ENCODE results near the gene TTC21A.

TTC21A gene

DNA sequence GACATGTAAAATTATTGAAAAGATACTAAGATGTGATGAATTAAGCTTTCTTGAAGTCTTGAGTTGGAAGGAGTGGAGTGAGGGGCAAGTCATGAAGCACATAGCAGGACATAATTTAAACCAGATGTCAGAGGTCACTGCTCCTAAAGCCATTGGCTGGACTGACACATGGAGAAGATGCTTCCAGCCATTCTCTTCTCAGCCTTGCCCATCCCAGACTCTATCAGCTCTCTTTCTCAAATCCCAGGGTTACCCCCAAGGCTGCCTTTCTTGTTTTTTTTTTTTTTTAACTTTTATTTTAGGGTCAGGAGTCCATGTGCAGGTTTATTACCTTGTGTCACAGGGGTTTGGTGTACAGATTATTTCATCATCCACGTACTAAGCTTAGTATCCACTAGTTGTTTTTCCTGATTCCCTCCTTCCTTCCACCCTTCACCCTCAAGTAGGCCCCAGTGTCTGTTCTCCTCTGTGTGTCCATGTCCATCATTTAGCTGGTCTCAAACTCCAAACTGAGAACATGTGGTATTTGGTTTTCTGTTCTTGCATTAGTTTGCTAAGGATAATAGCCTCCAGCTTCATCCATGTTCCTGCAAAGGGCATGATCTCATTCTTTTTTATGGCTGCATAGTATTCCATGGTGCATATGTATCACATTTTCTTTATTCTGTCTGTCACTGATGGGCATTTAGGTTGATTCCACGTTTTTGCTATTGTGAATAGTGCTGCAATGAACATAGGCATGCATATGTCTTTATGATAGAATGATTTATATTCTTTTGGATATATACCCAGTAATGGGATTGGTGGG, 66.0 kb downstream of the TTC21A start:
- Histone ChIP-seq H3K36me3 (ENCODE audit: control insufficient read depth in 5 of 5, insufficient read depth in 5 of 5, low read length in 5 of 5) (no peaks in the 10 kb centered on the region), H3K4me1 (ENCODE audit: control insufficient read depth in 5 of 5, insufficient read depth in 5 of 5, low read length in 5 of 5) (peaks cover 3 to 15% (median 12%) of the 10 kb centered on the region in 5 donors), H3K9me3 (ENCODE audit: control insufficient read depth in 5 of 5, low read length in 5 of 5) (no peaks in the 10 kb centered on the region), H3K9ac (ENCODE audit: low read length in 5 of 5) (no peak overlapping the region), H3K27me3 (ENCODE audit: control insufficient read depth in 5 of 5, insufficient read depth in 4 of 5, low read length in 5 of 5) (no peaks in the 10 kb centered on the region), H3K27ac (ENCODE audit: low read depth, low read length) (no peak overlapping the region), H3K4me3 (ENCODE audit: low read depth in 1 of 5, low read length in 5 of 5) (no peak overlapping the region)

DNA sequence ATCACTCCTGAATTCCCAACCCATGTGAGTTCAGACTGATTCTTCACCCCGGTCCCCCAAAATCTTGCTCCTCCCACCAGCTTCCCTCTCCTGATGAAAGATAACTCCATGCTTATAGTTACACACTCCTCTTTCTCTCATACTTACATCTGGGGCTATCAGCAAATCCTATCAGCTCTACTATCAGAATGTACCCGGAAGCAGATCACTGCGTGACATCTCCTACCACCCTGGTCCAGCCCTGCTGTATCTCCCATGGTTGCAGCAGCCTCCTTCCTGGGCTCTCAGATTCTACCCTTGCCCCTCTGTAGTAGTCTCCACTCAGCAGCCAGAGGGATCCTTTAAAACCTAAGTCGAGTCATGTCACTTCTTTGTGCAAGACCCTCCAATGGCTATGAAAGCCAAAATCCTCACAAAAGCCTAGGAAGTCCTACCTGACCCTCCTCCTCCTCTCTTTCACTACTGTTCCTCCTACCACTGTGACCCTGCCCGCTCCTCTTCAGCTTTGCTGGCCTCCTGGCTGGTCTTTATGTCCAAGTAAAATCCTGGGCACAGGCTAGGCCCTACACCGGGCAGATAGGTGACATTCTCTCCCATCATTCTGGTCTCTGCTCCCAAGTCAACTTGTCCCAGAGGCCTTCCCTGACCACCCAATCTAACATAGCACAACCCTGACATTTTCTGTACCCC, 68.7 kb downstream of the TTC21A start:
- Histone ChIP-seq H3K4me1 (ENCODE audit: control insufficient read depth in 5 of 5, insufficient read depth in 5 of 5, low read length in 5 of 5) (peaks cover 15 to 38% (median 25%) of the 10 kb centered on the region in 5 donors), H3K4me3 (ENCODE audit: low read depth in 1 of 5, low read length in 5 of 5) (no peak overlapping the region), H3K27me3 (ENCODE audit: control insufficient read depth in 5 of 5, insufficient read depth in 4 of 5, low read length in 5 of 5) (no peaks in the 10 kb centered on the region), H3K9me3 (ENCODE audit: control insufficient read depth in 5 of 5, low read length in 5 of 5) (no peaks in the 10 kb centered on the region), H3K36me3 (ENCODE audit: control insufficient read depth in 5 of 5, insufficient read depth in 5 of 5, low read length in 5 of 5) (no peaks in the 10 kb centered on the region), H3K27ac (ENCODE audit: low read depth, low read length) (peak overlapping the region; percentile 77), H3K9ac (ENCODE audit: low read length in 5 of 5) (peak overlapping the region in 1 of 5 donors; percentile 9)

DNA sequence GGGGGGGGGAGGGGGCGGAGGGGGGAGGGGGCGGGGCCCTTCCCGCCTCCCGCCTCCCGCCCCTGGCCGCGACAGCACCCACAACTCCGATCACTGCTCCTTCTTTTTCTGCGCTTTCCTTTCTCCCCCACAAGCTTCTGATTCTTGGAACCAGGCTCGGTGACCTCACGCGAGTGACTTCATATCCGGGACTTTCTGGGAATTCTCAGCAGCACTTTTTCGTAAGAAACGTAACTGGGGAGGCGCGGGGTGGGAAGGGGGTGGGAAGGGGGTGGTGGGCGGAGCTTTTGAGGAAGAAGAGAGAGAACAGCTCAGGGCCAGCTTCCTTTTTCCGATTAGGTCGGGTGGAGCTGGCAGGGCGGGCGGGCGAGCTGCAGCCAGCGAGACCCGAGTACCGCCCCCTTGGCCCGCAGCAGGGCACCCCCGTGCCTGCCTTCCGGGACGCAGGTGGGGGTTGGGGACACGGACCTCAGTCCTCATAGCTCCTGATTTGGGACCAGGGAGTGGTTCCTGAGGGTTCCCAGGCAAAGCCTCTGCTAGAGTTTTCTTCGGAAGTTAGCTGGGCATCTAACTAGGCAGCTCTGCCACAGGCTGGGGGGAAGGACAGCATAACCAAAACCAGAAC, 70.3 kb downstream of the TTC21A start:
- Histone ChIP-seq H3K9ac (ENCODE audit: low read length in 5 of 5) (peak overlapping the region; percentile 57 to 81 (median 73)), H3K27me3 (ENCODE audit: control insufficient read depth in 5 of 5, insufficient read depth in 4 of 5, low read length in 5 of 5) (no peaks in the 10 kb centered on the region), H3K4me3 (ENCODE audit: low read depth in 1 of 5, low read length in 5 of 5) (peak overlapping the region; percentile 33 to 62 (median 60)), H3K9me3 (ENCODE audit: control insufficient read depth in 5 of 5, low read length in 5 of 5) (no peaks in the 10 kb centered on the region), H3K36me3 (ENCODE audit: control insufficient read depth in 5 of 5, insufficient read depth in 5 of 5, low read length in 5 of 5) (no peaks in the 10 kb centered on the region), H3K4me1 (ENCODE audit: control insufficient read depth in 5 of 5, insufficient read depth in 5 of 5, low read length in 5 of 5) (peaks cover 15 to 40% (median 25%) of the 10 kb centered on the region in 5 donors), H3K27ac (ENCODE audit: low read depth, low read length) (peak overlapping the region; percentile 93)

DNA sequence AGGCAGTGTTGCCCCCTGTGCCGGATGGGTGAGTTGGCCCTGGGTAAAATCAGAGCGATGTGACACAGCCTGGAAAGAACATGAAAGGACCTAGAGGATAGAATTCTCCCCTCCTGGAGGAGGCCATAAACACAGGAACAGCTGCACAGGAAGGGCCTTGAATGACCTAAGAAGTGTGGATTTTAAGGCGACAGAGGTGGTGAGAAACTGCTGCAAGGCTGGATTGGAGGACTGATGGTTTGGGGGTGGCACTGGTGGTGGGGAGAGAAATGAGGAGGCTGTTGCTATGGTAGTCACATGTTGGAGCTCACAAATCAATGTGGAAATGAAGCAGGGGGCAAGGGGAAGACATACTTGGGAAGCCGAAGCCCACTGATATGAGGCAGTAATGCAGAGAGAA, 71.1 kb downstream of the TTC21A start:
- Histone ChIP-seq H3K36me3 (ENCODE audit: control insufficient read depth in 5 of 5, insufficient read depth in 5 of 5, low read length in 5 of 5) (no peaks in the 10 kb centered on the region), H3K9me3 (ENCODE audit: control insufficient read depth in 5 of 5, low read length in 5 of 5) (no peaks in the 10 kb centered on the region), H3K4me3 (ENCODE audit: low read depth in 1 of 5, low read length in 5 of 5) (peak overlapping the region in 3 of 5 donors; percentile 55 to 61 (median 60)), H3K27ac (ENCODE audit: low read depth, low read length) (peak overlapping the region; percentile 93), H3K9ac (ENCODE audit: low read length in 5 of 5) (peak overlapping the region in 3 of 5 donors; percentile 66 to 81 (median 77)), H3K4me1 (ENCODE audit: control insufficient read depth in 5 of 5, insufficient read depth in 5 of 5, low read length in 5 of 5) (peaks cover 15 to 40% (median 25%) of the 10 kb centered on the region in 5 donors), H3K27me3 (ENCODE audit: control insufficient read depth in 5 of 5, insufficient read depth in 4 of 5, low read length in 5 of 5) (no peaks in the 10 kb centered on the region)

DNA sequence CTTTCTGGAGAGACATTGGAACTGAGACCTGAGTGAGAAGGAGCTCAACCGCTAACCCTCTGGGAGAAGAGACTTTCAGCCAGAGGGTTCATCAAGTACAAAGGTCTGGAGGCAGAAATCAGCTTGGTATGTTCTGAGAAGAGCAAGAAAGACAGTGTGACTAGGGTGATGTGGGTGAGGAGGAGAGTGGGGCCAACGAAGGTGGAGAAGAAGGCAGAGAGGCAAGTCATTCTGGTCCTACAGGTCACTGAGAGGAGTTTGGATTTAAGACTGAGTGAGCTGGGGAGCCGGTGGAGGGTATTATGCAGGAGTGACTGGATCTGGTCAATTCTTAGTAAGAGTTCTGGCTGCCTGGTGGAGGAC, 72.7 kb downstream of the TTC21A start:
- Histone ChIP-seq H3K4me3 (ENCODE audit: low read depth in 1 of 5, low read length in 5 of 5) (peak overlapping the region; percentile 47 to 66 (median 57)), H3K4me1 (ENCODE audit: control insufficient read depth in 5 of 5, insufficient read depth in 5 of 5, low read length in 5 of 5) (peaks cover 15 to 45% (median 36%) of the 10 kb centered on the region in 5 donors), H3K27ac (ENCODE audit: low read depth, low read length) (peak overlapping the region; percentile 46), H3K9me3 (ENCODE audit: control insufficient read depth in 5 of 5, low read length in 5 of 5) (no peaks in the 10 kb centered on the region), H3K9ac (ENCODE audit: low read length in 5 of 5) (peak overlapping the region in 2 of 5 donors; percentile 30 to 46), H3K27me3 (ENCODE audit: control insufficient read depth in 5 of 5, insufficient read depth in 4 of 5, low read length in 5 of 5) (no peaks in the 10 kb centered on the region), H3K36me3 (ENCODE audit: control insufficient read depth in 5 of 5, insufficient read depth in 5 of 5, low read length in 5 of 5) (no peaks in the 10 kb centered on the region)

DNA sequence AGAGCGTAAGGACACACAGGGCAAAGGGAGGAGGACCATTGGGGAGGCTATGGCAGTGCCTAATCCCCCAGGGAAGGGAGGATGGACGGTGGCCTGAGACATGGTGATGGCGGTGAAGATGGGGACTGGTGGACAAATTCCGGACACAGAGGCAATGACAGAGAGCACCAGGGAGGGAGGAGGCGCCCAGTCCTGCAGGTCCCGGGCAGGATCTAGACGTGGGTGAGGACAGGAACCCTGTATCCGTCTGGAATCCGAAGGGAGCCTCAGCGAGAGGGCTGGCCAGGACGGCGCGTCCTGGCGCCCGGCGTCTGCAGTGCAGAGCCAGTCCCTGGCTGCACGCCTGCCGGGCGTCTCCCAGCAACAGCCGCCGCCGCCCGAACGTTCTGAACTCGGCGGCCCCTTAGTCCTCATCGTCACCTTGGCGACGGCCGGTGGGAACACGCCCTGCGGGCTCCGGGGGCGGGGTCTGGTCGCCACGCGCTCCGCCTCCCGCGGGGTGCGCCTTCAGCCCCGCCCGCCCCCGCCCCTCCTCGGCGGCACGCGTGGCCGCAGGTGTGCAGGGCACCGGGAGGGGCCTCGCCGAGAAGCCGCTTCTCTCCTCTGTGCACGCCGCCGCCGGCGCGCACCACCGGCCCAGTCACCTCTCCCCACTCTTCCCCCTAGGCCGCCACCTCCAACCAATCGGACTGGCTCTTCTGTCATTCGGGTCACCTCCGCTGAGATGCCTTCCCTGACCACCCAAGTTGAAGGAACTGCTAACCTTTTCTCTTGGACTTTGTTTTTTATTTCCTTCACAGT, 73.3 kb downstream of the TTC21A start:
- H3K9ac ChIP-seq (ENCODE audit: low read length in 5 of 5) = peak overlapping the region in 2 of 5 donors; percentile 30 to 46
- peaks cover 15 to 45% (median 36%) of the 10 kb centered on the region in 5 donors for H3K4me1 ChIP-seq (ENCODE audit: control insufficient read depth in 5 of 5, insufficient read depth in 5 of 5, low read length in 5 of 5)
- H3K36me3 ChIP-seq (ENCODE audit: control insufficient read depth in 5 of 5, insufficient read depth in 5 of 5, low read length in 5 of 5) = no peaks in the 10 kb centered on the region
- H3K4me3 ChIP-seq (ENCODE audit: low read depth in 1 of 5, low read length in 5 of 5) = peak overlapping the region; percentile 47 to 66 (median 57)
- no peaks in the 10 kb centered on the region for H3K9me3 ChIP-seq (ENCODE audit: control insufficient read depth in 5 of 5, low read length in 5 of 5)
- H3K27me3 ChIP-seq (ENCODE audit: control insufficient read depth in 5 of 5, insufficient read depth in 4 of 5, low read length in 5 of 5) = no peaks in the 10 kb centered on the region
- peak overlapping the region; percentile 46 for H3K27ac ChIP-seq (ENCODE audit: low read depth, low read length)

DNA sequence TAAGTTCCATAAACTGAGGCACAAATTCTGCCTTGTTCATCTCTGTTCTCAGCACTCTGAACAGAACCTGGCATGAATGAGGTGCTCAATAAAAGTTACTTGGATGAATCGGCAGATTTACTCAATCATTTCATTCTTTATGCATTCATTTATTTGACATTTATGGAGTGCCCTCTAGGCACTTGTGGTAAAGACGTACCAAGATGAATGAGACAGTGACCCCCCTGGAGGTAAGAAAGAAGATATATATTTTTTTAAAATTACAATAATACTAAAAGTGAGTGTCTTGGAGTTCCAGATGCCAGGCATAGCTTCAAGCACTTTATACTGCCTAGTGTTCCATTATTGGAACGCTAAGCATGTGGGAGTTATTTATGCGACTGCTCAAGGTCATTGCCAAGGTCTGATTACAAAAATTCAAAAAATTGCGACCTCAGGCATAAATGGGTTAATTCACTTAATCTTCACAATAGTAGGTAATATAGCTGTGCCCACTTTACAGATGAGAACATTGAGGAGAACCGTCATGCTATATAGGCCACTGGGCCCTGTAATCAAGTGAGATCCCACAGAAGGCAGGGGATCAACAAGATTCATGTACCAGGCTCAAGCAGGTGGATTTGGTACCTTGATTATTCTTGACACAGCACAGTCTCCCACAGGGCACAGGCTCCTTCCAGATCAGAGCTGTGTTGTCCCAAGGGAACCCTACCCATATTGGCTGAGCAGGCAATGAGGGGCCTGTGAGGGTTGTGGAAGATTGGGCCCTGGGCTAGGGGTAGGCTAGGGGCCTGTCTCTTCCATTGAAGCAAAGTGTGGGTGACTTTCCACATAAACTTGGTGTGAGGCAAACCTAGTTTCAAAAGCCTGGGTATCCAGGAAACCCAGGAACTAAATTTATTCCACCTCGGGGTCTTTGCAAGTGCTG, 74.2 kb downstream of the TTC21A start:
- Histone ChIP-seq H3K27ac (ENCODE audit: low read depth, low read length) (no peak overlapping the region), H3K36me3 (ENCODE audit: control insufficient read depth in 5 of 5, insufficient read depth in 5 of 5, low read length in 5 of 5) (no peaks in the 10 kb centered on the region), H3K4me3 (ENCODE audit: low read depth in 1 of 5, low read length in 5 of 5) (peak overlapping the region in 2 of 5 donors; percentile 51 to 56), H3K9ac (ENCODE audit: low read length in 5 of 5) (peak overlapping the region in 2 of 5 donors; percentile 1 to 3), H3K9me3 (ENCODE audit: control insufficient read depth in 5 of 5, low read length in 5 of 5) (no peaks in the 10 kb centered on the region), H3K4me1 (ENCODE audit: control insufficient read depth in 5 of 5, insufficient read depth in 5 of 5, low read length in 5 of 5) (peaks cover 15 to 44% (median 36%) of the 10 kb centered on the region in 5 donors), H3K27me3 (ENCODE audit: control insufficient read depth in 5 of 5, insufficient read depth in 4 of 5, low read length in 5 of 5) (no peaks in the 10 kb centered on the region)

DNA sequence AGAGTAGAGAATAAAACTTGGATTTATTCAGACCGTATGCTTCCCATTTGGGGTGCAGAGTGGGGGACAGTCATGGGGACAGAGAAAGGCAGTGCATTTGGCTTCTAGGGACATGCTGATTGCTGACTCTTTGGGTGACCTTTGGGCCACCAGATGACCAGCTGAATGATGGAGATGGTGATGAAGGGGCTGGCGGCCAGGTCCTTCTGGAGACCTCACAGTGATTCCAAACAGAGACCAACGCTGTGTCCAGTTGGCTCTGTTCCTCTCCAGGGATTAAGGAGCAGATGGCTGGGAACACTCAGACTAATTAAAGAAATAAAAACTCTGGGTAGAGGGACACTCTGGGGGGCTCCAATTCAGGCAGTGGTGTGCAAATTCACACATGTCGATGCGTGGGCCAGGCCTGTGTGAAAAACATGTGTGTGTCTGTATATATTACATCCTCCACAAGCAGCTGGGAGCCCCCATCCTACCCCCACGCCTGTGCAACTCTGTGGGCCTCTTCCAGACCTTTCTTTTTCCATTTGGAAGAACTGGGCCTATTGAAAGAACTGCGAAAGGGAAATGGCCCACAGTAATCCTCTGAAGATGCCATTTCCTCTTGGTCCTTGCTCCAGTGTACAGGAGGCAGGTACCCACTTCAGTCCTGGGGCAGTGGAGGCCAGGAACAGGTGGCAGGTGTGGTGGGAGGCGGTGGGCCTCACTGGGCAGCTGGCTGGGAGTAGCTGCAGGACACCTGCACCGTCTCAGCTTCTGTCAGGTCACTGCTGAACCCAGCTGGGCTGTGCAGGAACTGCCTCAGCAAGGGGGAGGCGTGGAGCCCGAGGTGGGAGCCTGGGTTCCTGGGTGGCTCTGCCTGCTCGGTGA, 76.0 kb downstream of the TTC21A start:
- Histone ChIP-seq H3K36me3 (ENCODE audit: control insufficient read depth in 5 of 5, insufficient read depth in 5 of 5, low read length in 5 of 5) (no peaks in the 10 kb centered on the region), H3K4me3 (ENCODE audit: low read depth in 1 of 5, low read length in 5 of 5) (no peak overlapping the region), H3K9me3 (ENCODE audit: control insufficient read depth in 5 of 5, low read length in 5 of 5) (no peaks in the 10 kb centered on the region), H3K27ac (ENCODE audit: low read depth, low read length) (no peak overlapping the region), H3K9ac (ENCODE audit: low read length in 5 of 5) (no peak overlapping the region), H3K27me3 (ENCODE audit: control insufficient read depth in 5 of 5, insufficient read depth in 4 of 5, low read length in 5 of 5) (no peaks in the 10 kb centered on the region), H3K4me1 (ENCODE audit: control insufficient read depth in 5 of 5, insufficient read depth in 5 of 5, low read length in 5 of 5) (peaks cover 11 to 31% (median 25%) of the 10 kb centered on the region in 5 donors)
